Measurements from ENCODE around the gene DCAF12.

DCAF12 gene

DNA sequence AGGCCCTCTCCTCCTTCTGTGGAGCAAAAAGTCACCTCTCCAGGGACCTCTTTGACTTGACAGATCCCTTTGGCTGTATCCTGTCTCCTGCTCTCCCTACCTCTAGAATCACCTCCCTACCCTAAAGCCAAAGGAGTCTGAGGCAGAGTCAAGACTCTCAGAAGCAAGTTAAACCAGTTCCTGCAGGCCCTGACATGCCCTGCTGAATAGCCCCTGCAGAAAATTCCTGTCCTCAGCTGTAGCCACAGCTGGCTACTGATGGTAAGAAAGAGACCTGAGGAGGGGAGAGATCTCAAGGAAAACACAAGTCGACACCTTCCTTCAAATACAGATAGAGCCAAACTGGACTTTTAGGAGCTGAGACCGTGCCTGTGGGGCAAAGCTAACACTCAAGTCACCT is 54.1 kb downstream of the DCAF12 start:
- H3K4me3 ChIP-seq (ENCODE audit: low read depth, low read length) = no peak overlapping the region
- no peak for DNase-seq (ENCODE audit: low read depth)
- TF ChIP-seq CTCF (conservative IDR thresholded peaks at IDR 0.05; ENCODE audit: low read depth, low read length) = no peak

DNA sequence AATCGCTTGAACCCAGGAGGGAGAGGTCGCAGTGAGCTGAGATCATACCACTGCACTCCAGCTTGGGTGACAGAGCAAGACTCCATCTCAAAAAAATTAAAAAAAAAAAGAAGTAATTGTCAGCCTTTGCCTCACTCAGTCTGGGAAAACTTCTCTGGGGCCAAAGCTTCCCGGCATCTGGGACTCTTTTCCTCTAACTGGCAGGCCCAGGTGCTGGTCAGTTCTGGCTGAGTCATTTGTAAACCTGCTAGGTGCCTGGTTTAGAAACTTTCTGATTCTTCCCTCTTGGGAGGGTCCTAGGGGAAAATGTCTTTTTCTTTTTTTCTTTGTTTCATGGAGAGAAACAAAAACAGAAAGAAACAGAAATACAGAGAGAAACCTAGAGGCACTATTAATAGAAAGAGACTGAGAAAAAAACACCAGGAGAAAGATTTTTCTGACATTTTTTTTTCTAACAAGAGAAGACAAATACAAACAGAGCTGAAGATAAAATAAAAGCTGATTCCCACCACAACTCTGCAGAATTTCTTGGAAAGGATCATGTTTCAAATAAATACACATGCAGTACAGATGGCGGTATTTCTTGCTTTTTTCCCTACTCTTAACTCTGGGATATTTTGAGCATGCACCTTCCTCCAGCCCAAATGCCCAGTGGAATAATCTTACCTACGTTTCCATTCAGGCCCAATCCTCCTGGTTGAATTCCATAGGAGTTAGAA is 55.7 kb downstream of the DCAF12 start:
- DNase-seq (ENCODE audit: low read depth) = peak; percentile 41
- H3K4me3 ChIP-seq (ENCODE audit: low read depth, low read length) = no peak overlapping the region
- TF ChIP-seq CTCF (conservative IDR thresholded peaks at IDR 0.05; ENCODE audit: low read depth, low read length) = no peak

DNA sequence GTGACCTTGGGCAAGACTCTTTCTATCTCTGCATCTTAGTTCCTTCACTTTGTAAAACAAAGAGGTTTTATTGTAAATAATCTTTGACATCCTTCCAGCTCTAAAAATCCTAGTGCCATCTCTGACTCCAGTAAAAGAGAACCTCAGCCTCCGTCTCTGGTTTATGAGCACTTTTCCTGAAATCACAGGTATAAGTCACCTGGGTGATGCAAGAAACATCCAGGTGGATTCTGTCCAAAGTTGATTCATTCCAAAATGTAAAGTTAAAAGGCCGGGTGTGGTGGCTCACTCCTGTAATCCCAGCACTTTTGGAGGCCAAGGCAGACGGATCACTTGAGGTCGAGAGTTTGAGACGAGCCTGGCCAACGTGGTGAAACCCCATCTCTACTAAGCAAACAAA is 56.7 kb downstream of the DCAF12 start:
- H3K4me3 ChIP-seq (ENCODE audit: low read depth, low read length) = no peak overlapping the region
- DNase-seq (ENCODE audit: low read depth) = no peak
- no peak for TF ChIP-seq CTCF (conservative IDR thresholded peaks at IDR 0.05; ENCODE audit: low read depth, low read length)

GRCh38 chr9:34065541-34065940 is 61.0 kb downstream of the DCAF12 start:
- TF ChIP-seq CTCF (conservative IDR thresholded peaks at IDR 0.05; ENCODE audit: low read depth, low read length) = no peak
- DNase-seq (ENCODE audit: low read depth) = no peak
- no peak overlapping the region for H3K4me3 ChIP-seq (ENCODE audit: low read depth, low read length)

GRCh38 chr9:34059954-34060353 is 66.5 kb downstream of the DCAF12 start:
- TF ChIP-seq CTCF (conservative IDR thresholded peaks at IDR 0.05; ENCODE audit: low read depth, low read length) = no peak
- no peak for DNase-seq (ENCODE audit: low read depth)
- no peak overlapping the region for H3K4me3 ChIP-seq (ENCODE audit: low read depth, low read length)

DNA sequence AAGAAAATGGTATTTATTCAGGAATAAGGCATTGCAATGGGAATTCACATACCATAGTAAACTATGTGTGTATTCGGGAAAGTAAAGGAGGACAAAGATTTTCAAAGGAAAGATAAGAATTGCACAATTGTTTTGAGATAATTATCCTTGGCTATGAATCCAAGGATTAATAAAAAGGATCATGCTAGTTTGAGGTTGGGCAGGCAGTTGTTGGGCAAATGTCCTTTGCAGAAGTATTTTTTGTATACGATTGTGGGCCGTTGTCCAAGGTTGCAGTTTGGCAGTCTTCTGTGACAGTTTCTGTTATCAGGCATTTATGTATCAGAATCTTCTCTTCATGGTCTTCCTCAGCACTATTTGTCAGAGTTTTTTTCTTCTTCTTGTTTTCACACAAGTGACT is 67.2 kb downstream of the DCAF12 start:
- DNase-seq (ENCODE audit: low read depth) = no peak
- no peak for TF ChIP-seq CTCF (conservative IDR thresholded peaks at IDR 0.05; ENCODE audit: low read depth, low read length)
- no peak overlapping the region for H3K4me3 ChIP-seq (ENCODE audit: low read depth, low read length)
